ENCODE results near the gene VSTM1. TPM values are rescaled to one million over a fixed set of nuclear protein-coding genes. Genes with fewer than 3 reads are reported as not detected.

VSTM1 gene, protein sequence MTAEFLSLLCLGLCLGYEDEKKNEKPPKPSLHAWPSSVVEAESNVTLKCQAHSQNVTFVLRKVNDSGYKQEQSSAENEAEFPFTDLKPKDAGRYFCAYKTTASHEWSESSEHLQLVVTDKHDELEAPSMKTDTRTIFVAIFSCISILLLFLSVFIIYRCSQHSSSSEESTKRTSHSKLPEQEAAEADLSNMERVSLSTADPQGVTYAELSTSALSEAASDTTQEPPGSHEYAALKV
- total RNA-seq (2012; rRNA removed), result not detected in 2 replicates
- polyA plus RNA-seq (2012; rRNA removed), result not detected in 2 replicates
- polyA plus RNA-seq (2012; cell fraction: cytosol; rRNA removed), result not detected in 2 replicates
- not detected in 2 replicates for polyA plus RNA-seq (2012; cell fraction: nucleus; rRNA removed; ENCODE audit: low replicate concordance)
- Bru-seq, nascent RNA, result not detected
- BruChase-seq, experiment 1, labeled RNA remaining after a 6-hour chase, result not detected
- not detected for BruChase-seq, experiment 2, labeled RNA remaining after a 2-hour chase
- long read RNA-seq, result 0 reads

DNA sequence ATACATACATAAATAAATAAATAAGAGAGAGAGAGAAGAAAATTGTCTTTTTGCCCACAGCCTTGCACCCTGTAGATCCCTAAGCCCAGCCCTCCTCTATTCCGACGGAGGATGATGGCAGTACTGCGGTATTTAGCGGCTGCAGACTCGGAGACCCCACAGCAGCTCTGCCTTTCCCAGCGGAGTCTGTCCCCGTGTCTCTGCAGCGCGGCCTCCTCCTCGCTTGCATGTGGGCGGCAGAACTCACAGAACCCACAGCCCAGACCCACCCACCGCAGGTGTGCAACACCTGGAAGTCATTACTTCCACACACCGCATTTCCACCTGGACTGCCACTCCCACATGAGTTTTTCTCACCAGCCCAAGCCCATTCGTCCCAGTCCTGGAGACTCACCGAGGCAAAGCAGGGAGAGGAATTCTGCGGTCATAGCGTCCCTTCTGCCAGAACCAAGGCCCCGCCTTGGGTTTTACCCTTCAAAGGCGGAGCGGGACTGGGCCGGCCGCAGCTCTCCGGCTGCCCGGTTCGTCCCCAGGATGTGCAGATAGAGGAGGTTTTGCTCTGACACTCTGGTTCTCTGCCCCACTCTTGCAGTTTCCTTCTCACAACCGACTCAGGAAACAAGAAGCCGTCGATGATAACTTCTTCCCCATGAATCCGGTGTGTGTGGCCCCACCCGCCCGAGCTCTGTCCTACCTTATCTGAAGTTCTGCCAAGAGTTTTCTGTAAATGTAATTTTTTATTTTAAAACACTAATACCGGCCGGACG, at the start of gene VSTM1:
Gene VSTM1, minus strand, starts transcription at position 548 of the 767 bp plus-strand sequence. Its CDS starts 120 bp downstream, at position 428.
- Histone ChIP-seq H3K23ac (ENCODE audit: low read depth, low read length) (no peak within 1 kb of the TSS), H3K4me2 (ENCODE audit: low read depth, low read length) (no peak within 1 kb of the TSS), H3K9me3 (ENCODE audit: control insufficient read depth, insufficient read depth, low read length) (0 out of 2 replicates have a peak, but pooled peaks cover 3% of the 10 kb centered on the region), H3K27ac (ENCODE audit: insufficient read depth, low read length) (no peak within 1 kb of the TSS), H3K36me3 (ENCODE audit: control insufficient read depth, insufficient read depth, low read length) (no peaks in the 10 kb centered on the region), H3K79me1 (ENCODE audit: low read depth in 1 of 2, low read length in 2 of 2) (no peaks in the 10 kb centered on the region), H3K9me1 (ENCODE audit: insufficient read depth, low read length) (no peaks in the 10 kb centered on the region), H3K14ac (replicated peaks; ENCODE audit: low read depth, low read length) (no peak within 1 kb of the TSS), H4K8ac (ENCODE audit: low read depth in 2 of 2, low read length in 2 of 2) (no peak within 1 kb of the TSS), H2AFZ (replicated peaks; ENCODE audit: low read length, poor library complexity) (no peak within 1 kb of the TSS), H2BK5ac (ENCODE audit: low read depth, low read length, poor library complexity, severe bottlenecking) (no peak within 1 kb of the TSS), H3K56ac (ENCODE audit: extremely low read depth, insufficient read depth, low read length) (no peak within 1 kb of the TSS; the same call in 1 of the 2 replicates), H4K5ac (ENCODE audit: low read depth, low read length) (no peak within 1 kb of the TSS), H2AK9ac (replicated peaks; ENCODE audit: low read depth, low read length, poor library complexity) (no peak within 1 kb of the TSS), H3K18ac (ENCODE audit: low read depth, low read length) (no peak within 1 kb of the TSS), H4K20me1 (ENCODE audit: insufficient read depth, low read length) (no peaks in the 10 kb centered on the region), H2BK15ac (ENCODE audit: low read depth, low read length) (no peak within 1 kb of the TSS), H3K4me1 (ENCODE audit: control insufficient read depth, insufficient read depth, low read length) (no peaks in the 10 kb centered on the region), H2BK120ac (ENCODE audit: low read depth, low read length) (no peak within 1 kb of the TSS), H2BK20ac (ENCODE audit: low read depth, low read length) (no peak within 1 kb of the TSS), H3K4ac (ENCODE audit: low read depth, low read length) (no peak within 1 kb of the TSS), H3K9ac (ENCODE audit: low read depth, low read length) (no peak within 1 kb of the TSS), H3K4me3 (ENCODE audit: insufficient read depth, low read depth, low read length) (no peak within 1 kb of the TSS), H2AK5ac (ENCODE audit: low read depth, low read length) (no peak within 1 kb of the TSS), H3K27me3 (ENCODE audit: control insufficient read depth, insufficient read depth, low read length) (no peaks in the 10 kb centered on the region), H4K91ac (ENCODE audit: insufficient read depth, low read depth, low read length) (no peak within 1 kb of the TSS)
- ChIA-PET POLR2A (ENCODE audit: unreplicated experiment) (no interaction called here), CTCF (no interaction called here)
- intact Hi-C loops (cut with micrococcal nuclease) (no loop called here), in situ Hi-C loops (cut with MboI; ENCODE audit: low sequenced_read_pairs) (no loop called here), dilution Hi-C loops (cut with HindIII; ENCODE audit: low sequenced_read_pairs, unreplicated experiment) (no loop called here)
- no TSS peak for BruUV-seq (replicated peaks)
- WGBS, 2 experiments (ENCODE audit: extremely low coverage in 2 of 2, insufficient read length in 1 of 2), result 76% methylated on average over 8 of the region's 34 CpGs; no CpG with 5 or more reads in 1 of the 2 experiments
- no peak for ATAC-seq (ENCODE audit: low read depth)
- DNase-seq, result no peak
- TF ChIP-seq MAZ (IDR thresholded peaks at IDR 0.05; ENCODE audit: borderline replicate concordance, low read depth, low read length) (no peak), BHLHE40 (IDR thresholded peaks at IDR 0.05; ENCODE audit: low read depth, low read length) (no peak), ELK1 (IDR thresholded peaks at IDR 0.05; ENCODE audit: borderline replicate concordance, low read depth, low read length) (no peak), MXI1 (IDR thresholded peaks at IDR 0.05; ENCODE audit: borderline replicate concordance, low read depth, low read length) (no peak), RAD21 (IDR thresholded peaks at IDR 0.05; ENCODE audit: low read length) (no peak), NFE2L2 (IDR thresholded peaks at IDR 0.05; ENCODE audit: low read depth, low read length) (no peak), CEBPB (IDR thresholded peaks at IDR 0.05; ENCODE audit: low read depth, low read length) (no peak), CHD1 (IDR thresholded peaks at IDR 0.05; ENCODE audit: low read depth, low read length) (no peak), FOS (IDR thresholded peaks at IDR 0.05; ENCODE audit: low read depth, low read length) (no peak), POLR2A (IDR thresholded peaks at IDR 0.05; ENCODE audit: low read depth, low read length) (no peak), RCOR1 (IDR thresholded peaks at IDR 0.05; ENCODE audit: insufficient replicate concordance, low read length) (no peak), MAFK (IDR thresholded peaks at IDR 0.05; ENCODE audit: low read depth, low read length) (no peak), SMC3 (IDR thresholded peaks at IDR 0.05; ENCODE audit: low read depth, low read length) (no peak), RFX5 (IDR thresholded peaks at IDR 0.05; ENCODE audit: low read depth, low read length) (no peak)
- TF ChIP-seq, protein P1, sequence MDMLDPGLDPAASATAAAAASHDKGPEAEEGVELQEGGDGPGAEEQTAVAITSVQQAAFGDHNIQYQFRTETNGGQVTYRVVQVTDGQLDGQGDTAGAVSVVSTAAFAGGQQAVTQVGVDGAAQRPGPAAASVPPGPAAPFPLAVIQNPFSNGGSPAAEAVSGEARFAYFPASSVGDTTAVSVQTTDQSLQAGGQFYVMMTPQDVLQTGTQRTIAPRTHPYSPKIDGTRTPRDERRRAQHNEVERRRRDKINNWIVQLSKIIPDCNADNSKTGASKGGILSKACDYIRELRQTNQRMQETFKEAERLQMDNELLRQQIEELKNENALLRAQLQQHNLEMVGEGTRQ (IDR thresholded peaks at IDR 0.05; ENCODE audit: low read depth, low read length), result no peak
